SK-N-SH treated with all-trans-retinoic acid at 6 μM for 48 hours (cell line): Measurements from ENCODE around the gene FIBCD1.

Experiments used
- ATAC-seq: fragments of 200-7000 bp; cut with Tn5 transposase; 3 replicates; pipeline ENCODE4 v1.9.1; 2020; ENCODE audit warnings: mild to moderate bottlenecking, moderate library complexity
- ARNTL ChIP-seq: fragments of 450-650 bp; formaldehyde crosslinking; IDR thresholded peaks from 2 replicates; pipeline ENCODE4 v1.5.0; 2020; ENCODE audit warnings: low read depth, mild to moderate bottlenecking, moderate library complexity, borderline replicate concordance
- BACH2 ChIP-seq: fragments of 250-450 bp; sonication (Bioruptor Pico); IDR thresholded peaks from 2 replicates; pipeline ENCODE4 v1.9.0; 2021; ENCODE audit warnings: mild to moderate bottlenecking, borderline replicate concordance
- CREB5 ChIP-seq: fragments of 250-450 bp; sonication (Bioruptor Pico); IDR thresholded peaks from 2 replicates; pipeline ENCODE4 v1.5.1; 2020; ENCODE audit warnings: low read depth, mild to moderate bottlenecking, moderate library complexity
- CSDC2 ChIP-seq: fragments of 250-450 bp; sonication (Bioruptor Pico); IDR thresholded peaks from 2 replicates; pipeline ENCODE4 v1.5.0; 2020; ENCODE audit warnings: mild to moderate bottlenecking, moderate library complexity
- CSRNP3 ChIP-seq: fragments of 250-450 bp; sonication (Bioruptor Pico); IDR thresholded peaks from 2 replicates; pipeline ENCODE4 v1.5.1; 2021; ENCODE audit warnings: mild to moderate bottlenecking, moderate library complexity
- ESRRG ChIP-seq: fragments of 250-450 bp; sonication (Bioruptor Pico); IDR thresholded peaks from 2 replicates; pipeline ENCODE4 v1.6.1; 2021; ENCODE audit warnings: mild to moderate bottlenecking
- GLIS3 ChIP-seq: fragments of 250-450 bp; sonication (Bioruptor Pico); IDR thresholded peaks from 2 replicates; pipeline ENCODE4 v1.5.0; 2020; ENCODE audit warnings: mild to moderate bottlenecking, moderate library complexity
- ISL1 ChIP-seq: fragments of 250-450 bp; sonication (Bioruptor Pico); IDR thresholded peaks from 2 replicates; pipeline ENCODE4 v2.1.2; 2022; ENCODE audit warnings: mild to moderate bottlenecking, moderate library complexity
- PATZ1 ChIP-seq: fragments of 250-450 bp; sonication (Bioruptor Pico); IDR thresholded peaks from 2 replicates; pipeline ENCODE4 v1.8.0; 2020; ENCODE audit warnings: mild to moderate bottlenecking, moderate library complexity, borderline replicate concordance
- POU6F1 ChIP-seq: fragments of 250-450 bp; sonication (Bioruptor Pico); IDR thresholded peaks from 2 replicates; pipeline ENCODE4 v1.8.0; 2021; ENCODE audit warnings: low read depth, mild to moderate bottlenecking, moderate library complexity, borderline replicate concordance
- SNAI2 ChIP-seq: fragments of 250-450 bp; sonication (Bioruptor Pico); IDR thresholded peaks from 2 replicates; pipeline ENCODE4 v1.5.0; 2020; ENCODE audit warnings: mild to moderate bottlenecking, moderate library complexity
- TCF4 ChIP-seq: fragments of 250-450 bp; sonication (Bioruptor Pico); IDR thresholded peaks from 2 replicates; pipeline ENCODE4 v1.8.0; 2021; ENCODE audit warnings: mild to moderate bottlenecking, moderate library complexity, borderline replicate concordance
- TOX ChIP-seq: fragments of 250-450 bp; sonication (Bioruptor Pico); IDR thresholded peaks from 2 replicates; pipeline ENCODE4 v1.8.0; 2021; ENCODE audit warnings: mild to moderate bottlenecking, moderate library complexity, borderline replicate concordance
- ZC3H10 ChIP-seq: fragments of 250-450 bp; sonication (Bioruptor Pico); IDR thresholded peaks from 2 replicates; pipeline ENCODE4 v1.5.1; 2021; ENCODE audit warnings: mild to moderate bottlenecking, moderate library complexity
- ZFP3 ChIP-seq: fragments of 250-450 bp; sonication (Bioruptor Pico); IDR thresholded peaks from 2 replicates; pipeline ENCODE4 v1.5.0; 2020; ENCODE audit warnings: mild to moderate bottlenecking, moderate library complexity
- ZFP30 ChIP-seq: fragments of 450-650 bp; formaldehyde crosslinking; IDR thresholded peaks from 2 replicates; pipeline ENCODE4 v1.5.0; 2022; ENCODE audit warnings: mild to moderate bottlenecking, moderate library complexity
- ZNF70 ChIP-seq: fragments of 450-650 bp; formaldehyde crosslinking; IDR thresholded peaks from 2 replicates; pipeline ENCODE4 v1.5.0; 2020; ENCODE audit warnings: mild to moderate bottlenecking, moderate library complexity
- ZNF8 ChIP-seq: fragments of 450-650 bp; formaldehyde crosslinking; IDR thresholded peaks from 2 replicates; pipeline ENCODE4 v1.5.0; 2020; ENCODE audit warnings: mild to moderate bottlenecking, moderate library complexity

The FIBCD1 gene

GRCh38 chr9:130942084-130942483 is 3.0 kb upstream of the FIBCD1 start:
- no peak for TF ChIP-seq BACH2 (CRISPR knock-in tag)
- ATAC-seq = no peak

- TF ChIP-seq BACH2 (CRISPR knock-in tag) = no peak
- no peak for TF ChIP-seq ZC3H10 (CRISPR knock-in tag)
- no peak for TF ChIP-seq ISL1 (CRISPR knock-in tag)
- no peak for TF ChIP-seq ZFP30
- TF ChIP-seq SNAI2 (CRISPR knock-in tag) = no peak
- no peak for TF ChIP-seq POU6F1 (CRISPR knock-in tag)
- TF ChIP-seq CSDC2 = no peak
- TF ChIP-seq ZNF8 = no peak
- TF ChIP-seq PATZ1 (CRISPR knock-in tag) = no peak
- TF ChIP-seq CSRNP3 (CRISPR knock-in tag) = no peak
- no peak for TF ChIP-seq ZNF70 (CRISPR knock-in tag)
- no peak for TF ChIP-seq GLIS3 (CRISPR knock-in tag)
- TF ChIP-seq ESRRG = no peak
- TF ChIP-seq ZFP3 = no peak
- no peak for TF ChIP-seq CREB5 (CRISPR knock-in tag)
- ATAC-seq = peak; percentile 81
Measured at GRCh38 chr9:130940693-130941576, 1.9 kb upstream of the FIBCD1 start.

GRCh38 chr9:130940027-130940549 is 1.0 kb upstream of the FIBCD1 start:
- no peak for TF ChIP-seq CREB5 (CRISPR knock-in tag)
- TF ChIP-seq CSDC2 = no peak
- no peak for TF ChIP-seq POU6F1 (CRISPR knock-in tag)
- TF ChIP-seq ZNF70 (CRISPR knock-in tag) = no peak
- TF ChIP-seq TOX (CRISPR knock-in tag) = no peak
- no peak for TF ChIP-seq GLIS3 (CRISPR knock-in tag)
- no peak for TF ChIP-seq ARNTL (CRISPR knock-in tag)
- TF ChIP-seq SNAI2 (CRISPR knock-in tag) = no peak
- no peak for TF ChIP-seq ZC3H10 (CRISPR knock-in tag)
- no peak for TF ChIP-seq ESRRG
- no peak for TF ChIP-seq ZFP30
- no peak for TF ChIP-seq TCF4 (CRISPR knock-in tag)
- no peak for TF ChIP-seq CSRNP3 (CRISPR knock-in tag)
- TF ChIP-seq, all 23 proteins: peak for 0
- ATAC-seq = no peak
